SW 1271 (cell line): ENCODE results near the gene SAPCD2.

Source experiments
- DNase-seq, 2 experiments: peaks; one replicate each; lab custom pipeline; 2025; lab: John Stamatoyannopoulos, UW

SAPCD2 gene

DNA sequence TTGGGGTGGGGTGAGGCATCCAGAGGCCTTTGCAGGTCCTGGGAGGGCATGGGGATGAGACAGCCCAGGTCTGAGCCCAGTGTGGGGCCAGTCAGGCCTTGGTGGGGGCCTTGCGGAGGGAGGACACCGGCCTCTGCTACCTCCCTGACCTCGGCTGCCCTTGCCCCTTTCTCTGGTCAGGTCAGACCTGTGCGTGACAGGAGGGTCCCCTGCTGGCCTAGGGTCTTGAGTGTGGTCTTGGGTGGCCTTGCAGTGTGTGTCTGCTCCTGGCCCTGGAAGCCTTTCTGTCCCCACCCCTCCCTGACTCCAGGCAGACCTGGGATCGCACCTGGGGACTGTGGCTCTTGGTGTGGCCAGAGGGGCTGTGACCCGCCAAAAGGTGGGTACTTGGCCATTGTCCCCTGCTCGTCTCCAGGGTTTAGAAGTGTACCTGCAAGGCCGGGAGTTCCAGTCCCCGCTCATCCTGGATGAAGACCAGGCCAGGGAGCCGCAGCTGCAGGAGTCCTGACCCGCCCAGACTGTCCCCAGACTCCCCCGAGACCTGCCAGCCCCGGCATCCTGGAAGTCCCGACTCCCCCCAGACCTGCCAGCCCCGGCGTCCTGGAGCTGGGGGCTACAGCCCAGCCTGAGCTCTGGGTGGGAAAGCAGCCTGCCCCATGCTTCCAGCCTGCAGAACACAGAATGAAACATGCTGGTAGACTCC is 12.0 kb upstream of the SAPCD2 start:
- no peak for DNase-seq

DNA sequence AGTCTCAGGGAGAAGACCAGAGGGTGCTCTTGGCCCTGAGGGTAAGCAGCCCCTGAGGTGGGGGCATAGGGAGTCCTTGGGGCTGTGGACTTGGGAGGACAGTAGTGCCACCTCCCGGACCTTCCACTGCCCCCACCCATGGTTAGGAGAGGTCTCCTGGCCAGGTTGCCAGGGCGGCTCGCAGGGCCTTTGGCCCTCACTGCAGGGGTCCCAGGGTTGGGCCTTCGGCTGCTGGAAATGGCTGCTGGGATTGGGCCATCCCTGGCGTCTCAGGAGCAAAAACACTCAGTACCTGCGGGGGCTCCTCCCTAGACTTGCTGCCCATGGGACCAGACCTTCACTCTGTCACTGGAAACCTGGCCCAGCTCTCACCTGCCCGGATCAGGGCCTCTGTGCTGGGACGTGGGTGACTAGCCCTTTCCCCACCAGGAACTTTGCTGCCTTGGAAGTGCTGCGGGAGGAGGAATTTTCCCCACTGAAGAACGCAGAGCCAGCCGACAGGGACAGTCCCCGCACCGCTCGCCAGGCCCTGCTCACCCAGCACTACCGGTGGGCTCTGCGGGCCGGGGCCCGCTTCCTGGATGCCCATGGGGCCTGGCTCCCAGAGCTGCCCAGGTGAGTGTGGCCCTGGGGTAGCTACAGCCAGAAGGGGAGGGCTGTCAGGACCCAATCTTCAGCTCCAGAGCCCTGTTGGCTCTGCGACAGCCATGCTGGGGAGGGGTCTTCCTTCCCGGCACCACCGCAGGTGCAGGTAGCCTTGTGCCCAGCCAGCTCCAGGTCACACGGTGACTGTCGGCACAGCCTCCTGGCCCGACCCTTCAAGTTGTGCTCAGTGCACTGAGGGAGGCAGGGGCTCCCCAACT is 10.1 kb upstream of the SAPCD2 start:
- no peak for DNase-seq

DNA sequence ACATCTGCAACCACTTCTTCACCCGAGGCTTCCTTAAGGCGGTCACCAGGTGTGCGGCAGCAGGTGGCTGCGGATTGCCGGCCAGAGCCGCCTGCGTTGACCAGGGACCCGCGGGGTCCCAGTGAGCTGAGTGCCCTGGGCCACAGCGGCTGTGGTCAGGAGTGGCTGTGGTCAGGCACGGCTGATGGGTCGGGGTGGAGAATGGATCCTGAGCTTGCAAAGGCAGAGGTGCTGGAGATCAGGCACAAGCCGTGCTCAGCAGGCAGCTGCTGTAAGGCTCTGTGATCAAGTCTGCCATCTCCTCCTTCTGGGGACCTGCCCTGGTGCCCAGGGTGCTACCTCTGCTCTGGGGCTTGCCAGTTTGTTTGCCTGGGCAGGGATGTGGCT is 9.0 kb upstream of the SAPCD2 start:
- DNase-seq, result no peak

DNA sequence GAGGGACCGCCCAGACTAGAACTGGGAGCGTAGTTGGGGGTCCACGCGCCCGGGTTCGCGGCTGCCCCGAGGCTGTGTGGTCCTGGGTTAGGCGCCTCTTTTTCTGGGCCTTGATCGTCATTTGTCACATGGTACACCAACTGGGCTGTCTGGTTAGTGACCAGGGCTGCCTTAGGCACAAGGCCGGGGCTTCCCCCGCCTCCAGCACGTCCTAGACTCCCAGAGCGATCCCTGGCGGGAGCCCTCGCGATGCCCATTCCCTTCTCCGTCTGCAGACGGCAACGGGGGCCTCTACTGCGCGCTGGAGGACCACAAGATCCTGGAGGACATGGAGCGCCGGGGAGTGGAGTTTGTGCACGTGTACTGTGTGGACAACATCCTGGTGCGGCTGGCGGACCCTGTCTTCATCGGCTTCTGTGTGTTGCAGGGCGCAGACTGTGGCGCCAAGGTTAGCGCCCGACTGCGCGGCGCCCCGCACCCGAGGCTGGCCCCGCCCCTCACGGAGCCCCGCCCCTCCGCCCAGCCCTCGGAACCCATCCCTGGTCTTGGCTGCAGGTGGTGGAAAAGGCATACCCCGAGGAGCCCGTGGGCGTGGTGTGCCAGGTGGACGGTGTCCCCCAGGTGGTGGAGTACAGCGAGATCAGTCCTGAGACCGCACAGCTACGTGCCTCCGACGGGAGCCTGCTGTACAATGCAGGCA is 8.5 kb upstream of the SAPCD2 start:
- DNase-seq, result no peak

DNA sequence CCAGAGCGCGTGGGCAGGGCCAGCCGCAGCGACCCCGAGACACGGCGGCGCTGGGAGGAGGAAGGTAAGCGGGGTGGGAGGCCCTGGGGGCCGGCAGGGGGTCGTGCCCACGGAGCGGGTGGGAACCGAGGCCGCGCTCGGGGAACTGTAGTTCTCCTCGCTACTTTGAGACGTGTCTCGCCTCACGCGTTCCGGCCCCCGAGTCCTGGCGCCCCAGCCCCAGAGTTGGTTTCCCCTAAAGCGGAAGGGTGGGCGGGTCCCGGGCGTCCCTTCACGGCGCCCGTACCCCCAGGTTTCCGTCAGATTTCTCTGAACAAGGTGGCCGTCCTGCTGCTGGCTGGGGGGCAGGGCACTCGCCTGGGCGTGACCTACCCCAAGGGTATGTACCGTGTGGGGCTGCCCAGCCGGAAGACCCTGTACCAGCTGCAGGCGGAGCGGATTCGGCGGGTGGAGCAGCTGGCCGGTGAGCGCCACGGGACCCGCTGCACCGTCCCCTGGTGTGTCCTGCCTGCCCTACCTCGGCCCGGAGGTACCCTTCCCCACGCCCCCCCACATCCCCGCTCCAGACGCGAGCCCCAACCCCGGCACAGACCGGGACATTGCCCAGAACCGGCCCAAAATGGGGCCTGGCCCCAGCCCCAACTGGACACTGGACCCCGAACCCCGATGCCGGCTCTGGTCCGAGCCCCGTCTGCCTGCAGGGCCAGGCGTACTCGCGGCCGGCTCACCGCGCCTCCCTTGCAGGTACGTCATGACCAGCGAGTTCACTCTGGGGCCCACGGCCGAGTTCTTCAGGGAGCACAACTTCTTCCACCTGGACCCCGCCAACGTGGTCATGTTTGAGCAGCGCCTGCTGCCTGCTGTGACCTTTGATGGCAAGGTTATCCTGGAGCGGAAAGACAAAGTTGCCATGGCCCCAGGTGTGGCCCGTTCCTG is 7.7 kb upstream of the SAPCD2 start:
- DNase-seq, result no peak

DNA sequence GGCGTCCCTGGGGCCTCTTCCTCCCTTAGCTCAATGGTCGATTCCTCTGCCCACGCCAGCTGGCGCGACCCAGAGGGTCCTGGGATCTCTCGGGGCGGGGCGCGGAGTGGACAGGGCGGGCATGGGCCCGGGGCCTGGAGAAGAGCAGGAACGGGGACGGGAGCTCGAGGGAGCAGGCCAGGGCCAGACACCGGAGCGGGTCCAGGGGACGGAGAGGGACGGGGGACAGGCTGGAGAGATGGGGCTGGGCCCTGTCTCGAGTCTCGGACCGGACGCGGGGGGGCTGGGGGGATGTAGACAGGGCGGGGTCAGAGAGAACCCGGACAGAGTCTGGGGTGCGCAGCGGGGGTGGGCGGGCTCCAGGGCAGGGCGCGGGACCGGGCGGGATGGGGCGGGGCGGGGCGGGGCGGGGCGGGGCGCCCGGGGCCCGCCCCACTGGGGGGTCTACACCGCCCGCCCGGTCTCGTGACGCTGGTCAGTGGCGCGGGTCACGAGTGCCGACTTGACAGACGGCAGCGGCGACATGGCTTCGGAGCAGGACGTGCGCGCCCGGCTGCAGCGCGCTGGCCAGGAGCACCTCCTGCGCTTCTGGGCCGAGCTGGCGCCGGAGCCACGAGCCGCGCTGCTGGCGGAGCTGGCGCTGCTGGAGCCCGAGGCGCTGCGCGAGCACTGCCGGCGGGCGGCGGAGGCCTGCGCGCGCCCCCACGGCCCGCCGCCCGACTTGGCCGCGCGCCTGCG is 6.8 kb upstream of the SAPCD2 start, which contains the start of gene UAP1L1:
Gene UAP1L1 (plus strand): TSS at position 508 of the 738 bp plus-strand sequence. CDS start 16 bp downstream, at position 524.
- DNase-seq, result peak in 1 of 2 experiments; percentile 29

DNA sequence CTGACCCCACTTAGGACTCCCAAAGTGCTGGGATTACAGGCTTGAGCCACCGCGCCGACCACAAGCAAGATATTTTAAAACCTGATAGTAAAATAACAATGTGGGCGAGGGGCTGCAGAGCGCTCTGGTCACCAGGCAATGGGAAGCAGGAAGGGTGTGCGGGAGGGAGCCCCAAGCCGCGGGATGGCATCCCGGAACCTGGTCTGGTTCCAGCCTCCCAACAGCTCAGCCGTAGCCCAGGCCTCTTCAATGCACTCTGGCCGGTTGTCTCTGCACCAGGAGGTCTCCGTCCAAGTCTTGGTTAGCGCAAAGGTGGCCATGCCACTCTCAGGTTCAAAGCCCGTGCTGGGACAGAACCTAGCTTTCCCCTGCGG is 6.3 kb upstream of the SAPCD2 start:
- no peak for DNase-seq

DNA sequence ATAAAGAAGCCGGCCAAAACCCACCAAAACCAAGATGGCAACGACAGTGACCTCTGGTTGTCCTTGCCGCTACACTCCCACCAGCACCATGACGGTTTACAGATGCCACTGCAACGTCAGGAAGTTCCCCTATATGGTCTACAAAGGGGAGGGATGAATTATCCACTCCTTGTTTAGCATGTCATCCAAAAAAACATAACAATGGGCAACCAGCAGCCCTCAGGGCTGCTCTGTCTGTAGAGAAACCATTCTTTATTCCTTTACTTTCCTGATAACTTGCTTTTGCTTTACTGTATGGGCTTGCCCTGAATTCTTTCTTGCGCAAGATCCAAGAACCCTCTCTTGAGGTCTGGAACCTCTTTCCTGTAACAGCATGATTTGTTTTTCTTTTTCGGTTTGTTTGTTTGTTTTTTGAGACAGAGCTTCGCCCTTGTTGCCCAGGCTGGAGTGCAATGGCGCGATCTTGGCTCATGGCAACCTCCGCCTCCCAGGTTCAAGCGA is 5.0 kb upstream of the SAPCD2 start:
- no peak for DNase-seq

DNA sequence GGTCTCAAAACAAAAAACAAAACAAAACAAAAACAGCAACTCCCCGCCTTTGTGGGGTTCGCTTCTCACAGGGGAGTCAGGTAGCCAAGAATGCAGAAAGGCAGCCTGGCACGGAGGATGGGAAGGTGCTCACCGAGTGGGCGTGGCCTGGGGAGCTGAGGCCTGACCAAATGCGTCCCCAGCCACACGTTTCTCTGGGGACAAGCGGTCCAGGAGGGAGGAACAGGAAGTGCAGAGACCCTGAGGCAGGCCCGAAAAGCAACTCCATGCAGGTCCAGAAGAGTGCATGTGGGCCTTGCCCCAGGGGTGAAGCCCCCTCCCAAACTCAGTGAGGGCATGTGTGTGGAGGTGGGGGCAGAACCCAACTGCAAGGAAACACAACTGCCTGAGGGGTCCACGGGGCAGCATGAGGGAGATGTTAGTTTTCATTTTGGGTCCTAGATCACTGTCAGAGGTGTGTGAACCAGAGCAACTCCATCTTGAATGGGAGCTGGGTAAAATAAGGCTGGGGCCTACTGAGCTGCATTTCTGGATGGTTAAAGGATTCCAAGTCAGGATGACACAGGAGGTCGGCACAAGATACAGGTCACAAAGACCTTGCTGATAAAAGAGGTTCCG is 4.4 kb upstream of the SAPCD2 start:
- no peak for DNase-seq

DNA sequence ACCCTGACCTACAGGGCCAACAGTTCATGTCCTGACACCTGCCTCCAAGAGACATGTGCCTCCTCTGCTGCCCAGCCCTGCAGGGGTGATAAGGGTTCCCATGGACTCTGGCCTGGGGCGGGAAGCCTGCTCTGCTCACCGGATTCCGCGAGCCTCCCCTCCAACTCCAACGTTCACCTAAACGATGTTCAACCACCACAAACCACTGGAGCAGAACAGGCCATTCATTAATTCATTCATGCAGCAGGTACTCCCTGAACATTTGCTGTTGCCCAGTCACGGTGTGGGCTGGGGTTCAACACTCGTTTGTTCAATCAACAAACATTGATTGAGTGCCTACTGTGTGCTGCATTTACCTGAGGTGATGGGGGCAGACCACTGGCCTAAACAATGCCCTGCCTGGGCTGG is 3.6 kb upstream of the SAPCD2 start:
- DNase-seq, result no peak

DNA sequence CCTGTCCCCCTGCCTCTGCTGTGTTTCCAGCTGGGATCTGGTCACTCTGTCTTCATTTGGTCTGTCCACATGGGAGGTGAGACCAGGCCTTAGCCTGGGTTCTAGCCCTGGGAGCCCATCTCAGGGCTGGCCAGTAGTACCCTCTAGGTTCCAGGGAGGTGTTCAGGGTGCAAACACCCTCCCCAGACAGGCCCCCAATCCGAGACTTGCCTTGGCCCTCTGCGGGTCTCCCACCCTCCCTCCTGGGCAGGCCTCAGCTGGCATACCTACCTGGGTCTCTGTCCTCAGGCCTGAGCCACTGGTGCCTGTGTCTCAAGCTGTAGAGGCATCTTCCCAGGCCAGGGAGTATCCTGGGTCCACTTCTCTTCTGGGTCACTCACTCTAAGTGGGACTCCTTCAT is 925 bp upstream of the SAPCD2 start:
- no peak for DNase-seq

DNA sequence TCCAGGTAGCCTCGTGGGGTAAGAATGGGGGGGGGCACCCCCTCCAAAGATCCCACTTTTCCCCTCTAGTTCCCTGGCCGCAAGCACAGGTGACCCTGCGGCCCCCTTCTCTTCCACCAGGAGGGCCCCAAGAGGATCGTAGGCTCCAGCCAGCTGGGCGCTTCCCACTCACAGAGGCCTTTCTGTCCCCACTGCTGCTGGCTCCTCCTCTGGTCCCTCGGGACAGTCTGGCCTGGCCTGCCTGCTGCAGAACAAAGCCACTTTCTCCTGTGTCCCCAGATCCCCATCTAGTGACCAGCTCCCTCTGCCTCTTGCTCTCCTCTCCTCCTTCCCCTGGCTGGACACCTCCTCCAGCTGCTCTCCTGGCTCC is 534 bp upstream of the SAPCD2 start:
- peak in 1 of 2 experiments; percentile 57 for DNase-seq

DNA sequence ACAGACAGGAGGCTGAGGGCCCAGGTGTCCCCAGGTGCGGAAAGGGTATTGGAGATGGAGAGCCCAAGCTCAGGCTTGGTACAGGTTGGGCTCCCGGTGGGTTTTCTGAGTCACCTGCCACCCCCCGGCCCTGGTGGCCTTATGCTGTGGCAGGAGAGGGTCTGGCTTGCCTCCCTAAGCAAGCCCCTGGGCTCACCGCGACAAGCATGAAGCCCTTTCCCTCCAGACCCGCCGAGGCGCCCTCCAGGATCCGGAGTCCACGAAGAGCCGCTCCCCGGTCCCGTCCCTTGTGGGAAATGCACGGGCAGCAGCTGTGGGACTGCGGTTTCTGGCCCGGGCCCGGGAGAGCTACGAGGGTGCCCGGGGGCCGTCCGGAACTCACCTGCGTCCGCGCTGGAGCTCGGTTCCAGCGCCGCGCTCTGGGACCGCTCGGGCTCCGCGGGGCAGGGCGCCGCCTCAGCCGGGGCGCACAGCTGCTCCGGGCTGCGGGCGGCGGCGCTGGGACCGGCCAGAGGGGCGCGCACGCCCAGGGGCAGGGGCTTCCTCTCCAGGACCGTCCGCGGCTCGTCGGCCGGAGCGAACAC is 757 bp downstream of the SAPCD2 start:
- DNase-seq, result no peak

DNA sequence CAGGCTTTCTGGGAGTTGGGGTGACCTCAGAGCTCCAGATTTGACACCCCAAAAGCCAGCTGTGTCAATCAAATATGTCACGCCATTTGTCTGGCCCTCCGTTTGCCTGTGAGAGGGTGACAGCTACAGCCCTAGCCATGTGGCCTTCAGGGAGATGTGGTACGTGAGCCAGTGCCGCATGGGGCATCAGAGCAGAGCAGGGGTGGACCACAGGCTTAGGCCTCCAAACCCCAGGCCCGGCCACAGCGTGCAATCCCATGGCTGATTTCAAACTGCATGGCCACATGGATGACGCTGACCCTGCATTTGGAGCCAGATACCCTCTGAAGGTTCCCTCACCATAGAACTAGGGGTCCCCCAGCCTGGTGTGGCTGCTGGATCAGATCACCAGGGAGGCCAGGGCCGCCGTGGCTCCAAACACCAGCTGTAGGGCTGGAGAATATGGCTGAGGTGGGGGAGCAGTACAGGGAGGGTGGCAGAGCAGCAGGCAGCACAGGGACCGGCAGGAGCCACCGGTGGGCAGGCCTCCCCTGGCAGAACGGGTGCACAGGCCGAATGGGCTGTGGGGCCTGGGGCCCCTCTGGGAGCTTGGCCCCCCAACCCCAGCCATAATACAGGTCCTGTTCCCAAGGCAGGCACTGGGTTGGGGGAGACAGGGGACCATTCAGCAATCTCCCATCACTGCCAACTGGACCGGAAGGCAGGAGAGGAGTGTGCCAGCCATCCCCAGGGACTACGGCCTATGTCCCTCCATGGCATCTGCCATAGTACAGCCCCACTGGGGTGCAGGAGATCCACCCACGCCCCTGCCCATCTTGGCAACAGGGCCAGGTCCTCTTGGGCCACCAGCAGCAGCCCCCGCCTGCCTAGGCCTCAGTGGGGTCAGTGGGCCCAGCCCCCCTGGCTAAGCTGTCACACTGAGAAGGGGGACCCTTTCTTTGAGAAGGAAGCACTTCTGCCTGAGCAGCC is 1.5 kb downstream of the SAPCD2 start:
- no peak for DNase-seq

DNA sequence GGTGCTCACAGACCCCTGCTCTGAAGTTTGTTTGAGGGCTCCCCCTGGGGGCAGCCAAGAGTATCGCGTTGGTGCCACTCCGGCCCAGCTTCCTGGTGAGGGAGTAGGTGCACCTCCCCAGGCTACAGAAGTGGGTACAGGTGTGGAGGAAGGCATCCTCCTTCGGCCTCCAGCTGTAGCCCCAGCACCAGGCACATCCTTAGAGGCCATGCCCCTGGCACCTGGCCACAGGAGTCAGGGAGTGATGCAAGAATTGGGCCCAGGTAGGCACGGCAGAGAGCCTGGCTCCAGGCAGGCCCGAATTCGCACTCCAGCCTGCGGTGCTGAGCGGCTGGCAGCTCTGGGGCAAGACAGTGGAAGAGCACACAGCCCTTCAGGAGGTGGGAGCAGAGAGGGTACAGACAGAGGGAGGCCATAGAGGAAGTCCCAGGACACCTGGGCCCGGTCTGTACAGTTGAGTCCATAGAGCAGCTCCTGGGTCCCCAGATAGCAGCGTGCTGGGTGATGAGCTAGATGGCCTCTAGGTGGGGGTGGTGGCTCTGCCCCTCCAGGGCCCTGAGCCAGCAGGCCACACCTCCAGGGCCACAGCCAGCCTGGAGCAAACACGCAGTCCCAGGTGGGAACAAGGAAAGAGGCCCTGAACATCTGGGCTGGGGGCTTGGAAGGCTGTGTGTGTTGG is 2.4 kb downstream of the SAPCD2 start:
- DNase-seq, result peak; percentile 50 to 73

DNA sequence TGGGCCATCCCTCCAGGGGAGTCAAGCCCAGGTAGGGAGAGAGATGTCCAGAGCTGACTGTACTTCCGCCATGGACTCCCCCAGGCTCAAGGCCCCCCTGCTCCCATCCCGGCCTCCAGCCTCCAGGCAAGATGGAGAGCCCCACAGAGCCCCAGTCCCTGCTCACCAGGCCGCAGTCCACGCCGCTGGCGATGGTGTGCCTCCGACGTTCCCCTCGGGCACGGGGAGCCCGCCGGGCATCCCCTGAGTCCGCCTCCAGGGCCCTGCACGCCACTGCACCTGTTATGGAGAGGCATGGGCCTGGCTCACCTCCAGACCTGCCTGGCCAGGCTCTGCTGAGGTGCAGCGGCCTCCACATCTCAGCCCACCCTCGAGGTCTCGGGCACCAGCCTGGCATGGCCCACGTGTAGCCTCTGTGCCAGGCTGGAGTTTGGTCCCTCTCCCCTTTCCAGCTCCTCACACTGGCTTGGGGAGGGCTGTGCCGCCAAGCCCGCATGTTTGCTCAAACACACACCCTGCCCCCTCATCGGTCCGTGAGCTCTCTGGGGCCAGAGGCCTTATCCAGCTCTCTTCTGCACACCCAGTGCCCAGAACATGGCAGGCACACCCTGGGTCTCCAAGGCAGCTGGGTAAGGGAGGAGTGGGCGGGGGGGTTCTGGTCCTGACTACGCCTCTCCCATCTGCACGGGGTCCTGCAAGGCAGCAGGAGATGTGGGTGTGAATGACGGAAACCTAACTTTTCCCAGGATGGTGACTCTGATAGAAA is 4.1 kb downstream of the SAPCD2 start:
- DNase-seq, result no peak

DNA sequence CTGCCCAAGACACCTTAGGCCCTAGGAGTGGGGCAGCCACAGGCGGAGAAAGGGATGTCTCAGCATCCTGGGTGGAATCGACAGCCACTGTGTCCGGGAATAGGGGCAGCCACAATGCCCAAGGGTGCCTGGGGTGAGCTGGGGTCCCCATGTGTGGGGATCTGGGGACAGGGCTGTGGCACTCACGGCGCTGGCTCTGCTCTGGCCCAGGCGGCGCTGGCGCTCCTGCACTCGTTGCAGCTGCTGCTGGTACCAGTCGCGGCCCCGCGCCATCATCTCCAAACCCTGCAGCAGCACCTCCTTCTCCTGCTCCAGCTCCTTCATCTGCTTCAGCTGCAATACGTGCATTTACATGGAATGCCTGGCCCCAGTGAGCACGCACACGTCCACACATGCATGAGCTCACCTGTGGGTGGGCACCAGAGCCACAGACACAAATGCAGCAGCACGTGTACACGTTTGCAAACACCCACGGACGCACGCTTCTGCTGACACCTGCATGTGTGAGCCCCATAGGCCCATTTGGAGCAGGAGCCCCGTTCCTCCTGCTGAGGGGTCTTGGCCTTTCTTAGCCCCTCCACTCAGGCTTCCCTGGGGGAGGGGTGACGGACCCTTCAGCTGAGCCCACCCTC is 4.9 kb downstream of the SAPCD2 start:
- DNase-seq, result no peak
